GM08714 (cell line): Measurements from ENCODE around the gene AGTRAP.

Source experiments
- H3K4me3 ChIP-seq: fragments of 200-500 bp; sonication (Bioruptor generic); 2 replicates; pipeline ENCODE4 v1.5.1; 2014; ENCODE audit warnings: mild to moderate bottlenecking, low read length, inconsistent platforms
- ZNF274 ChIP-seq: IDR thresholded peaks from 2 replicates; pipeline ENCODE4 v1.6.1; 2012; ENCODE audit warnings: mild to moderate bottlenecking, low read depth, low read length

The AGTRAP gene

DNA sequence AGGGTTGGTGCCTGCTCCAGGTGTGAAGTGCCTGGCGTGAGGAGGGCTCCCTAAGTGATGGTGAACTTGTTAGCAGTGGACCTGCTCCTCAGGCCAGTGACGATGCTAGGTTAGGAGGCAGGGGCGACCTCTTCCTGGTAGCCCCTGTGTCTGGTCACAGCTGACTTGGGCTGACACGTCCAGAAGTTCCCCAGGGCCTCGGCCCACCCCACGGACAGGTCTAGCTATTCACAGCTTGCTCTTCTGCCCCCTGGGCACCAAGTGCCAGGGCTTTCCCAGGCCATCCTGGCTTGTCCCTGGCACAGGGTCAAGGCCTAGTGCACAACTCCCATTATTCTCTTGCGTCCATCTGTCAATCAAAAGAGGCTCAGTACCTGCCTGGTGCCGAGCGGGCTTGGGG, 15.2 kb downstream of the AGTRAP start:
- no peak overlapping the region for H3K4me3 ChIP-seq
- no peak for TF ChIP-seq ZNF274

DNA sequence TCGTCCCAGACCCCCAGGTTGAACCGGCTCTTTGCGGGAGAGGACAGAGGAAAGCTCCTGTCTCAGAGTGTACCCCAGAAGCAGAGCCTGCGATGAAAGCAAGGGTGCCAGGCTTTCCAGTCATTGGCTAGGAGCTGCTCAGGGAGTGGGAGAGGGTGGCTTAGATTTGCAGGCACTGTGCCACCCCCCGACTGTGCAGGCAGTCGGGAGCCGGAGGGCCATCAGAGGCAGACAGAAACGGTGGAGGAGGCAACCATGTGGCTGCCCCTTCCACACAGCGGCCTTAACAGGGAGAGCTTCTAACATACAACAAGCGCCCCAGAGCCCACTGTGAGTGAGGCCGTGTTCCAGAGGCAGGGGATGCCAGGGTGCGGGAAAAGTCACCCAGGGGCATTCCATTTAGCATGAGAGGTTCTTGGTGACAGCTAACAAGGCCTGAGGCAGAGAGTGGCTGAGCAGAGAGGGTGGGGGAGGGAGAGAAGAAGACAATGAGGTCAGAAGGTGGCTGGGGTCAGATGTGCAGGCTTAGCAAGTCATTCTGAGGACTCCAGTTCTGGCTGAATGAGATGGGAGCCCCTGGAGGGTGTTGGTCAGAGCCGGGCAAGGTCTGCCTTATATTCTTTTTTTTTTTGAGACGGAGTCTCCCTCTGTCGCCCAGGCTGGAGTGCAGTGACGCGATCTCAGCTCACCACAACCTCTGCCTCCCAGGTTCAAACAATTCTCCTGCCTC, 16.6 kb downstream of the AGTRAP start:
- TF ChIP-seq ZNF274: no peak
- H3K4me3 ChIP-seq: no peak overlapping the region

DNA sequence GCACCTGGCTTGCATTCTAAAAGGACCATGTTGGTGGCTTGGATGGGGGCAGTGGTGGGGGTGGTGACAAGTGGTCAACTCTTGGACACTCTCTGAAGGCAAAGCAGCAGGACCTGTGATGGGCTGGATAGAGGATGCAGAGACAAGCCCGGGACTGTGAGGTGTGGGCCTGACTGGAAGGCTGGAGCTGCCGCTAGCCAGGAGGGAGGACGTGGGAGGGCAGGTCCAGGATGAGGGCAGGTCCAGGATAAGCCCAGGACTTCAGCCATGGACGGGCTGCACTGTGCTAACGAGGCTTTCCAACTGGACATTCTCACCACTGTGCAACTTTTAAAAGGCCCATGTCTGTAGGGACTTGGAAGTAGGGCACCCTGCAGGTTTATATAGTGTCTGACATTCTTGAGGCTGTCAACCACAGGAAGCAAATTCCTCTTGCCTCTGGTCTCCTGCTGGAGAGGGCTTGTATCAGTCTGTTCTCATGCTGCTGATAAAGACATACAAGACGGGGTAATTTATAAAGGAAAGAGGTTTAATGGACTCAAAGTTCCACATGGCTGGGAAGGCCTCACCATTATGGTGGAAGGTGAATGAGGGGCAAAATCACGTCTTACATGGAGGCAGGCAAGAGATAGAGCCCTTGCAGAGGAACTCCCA, 17.7 kb downstream of the AGTRAP start:
- H3K4me3 ChIP-seq: no peak overlapping the region
- no peak for TF ChIP-seq ZNF274

DNA sequence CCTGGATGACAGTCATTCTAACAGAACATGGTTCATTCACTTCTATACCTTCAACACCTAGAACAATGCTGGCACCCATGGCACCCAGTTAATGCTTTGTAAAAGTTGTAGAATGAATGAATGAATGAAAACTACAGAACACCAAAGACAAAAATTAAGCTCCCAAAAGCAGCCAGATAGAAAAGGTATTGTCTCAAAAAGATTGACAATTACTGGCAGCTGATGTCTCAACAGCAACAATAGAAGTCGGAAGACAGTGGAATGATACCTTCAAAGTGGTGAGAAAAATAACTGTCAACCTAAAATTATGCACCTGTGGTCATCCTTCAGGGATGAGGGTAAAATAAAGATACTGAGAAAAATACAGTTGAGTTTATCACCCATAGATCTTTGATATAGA, 21.1 kb downstream of the AGTRAP start:
- H3K4me3 ChIP-seq: no peak overlapping the region
- TF ChIP-seq ZNF274: no peak

DNA sequence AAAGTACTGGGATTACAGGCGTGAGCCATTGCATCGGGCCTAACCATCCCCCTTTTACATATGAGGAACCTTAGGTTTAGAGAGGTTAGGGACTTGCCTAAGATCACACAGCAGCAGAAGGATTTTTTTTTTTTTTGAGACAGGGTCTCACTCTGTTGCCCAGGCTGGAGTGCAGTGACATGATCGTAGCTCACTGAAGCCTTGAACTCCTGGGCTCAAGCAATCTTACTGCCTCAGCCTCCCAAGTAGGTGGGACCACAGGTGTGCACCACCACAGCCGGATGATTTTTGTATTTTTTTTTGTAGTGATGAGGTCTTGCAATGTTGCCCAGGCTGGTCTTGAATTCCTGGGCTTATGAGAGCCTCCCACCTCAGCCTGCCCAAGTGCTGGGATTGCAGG, 23.9 kb downstream of the AGTRAP start:
- H3K4me3 ChIP-seq: no peak overlapping the region
- no peak for TF ChIP-seq ZNF274

DNA sequence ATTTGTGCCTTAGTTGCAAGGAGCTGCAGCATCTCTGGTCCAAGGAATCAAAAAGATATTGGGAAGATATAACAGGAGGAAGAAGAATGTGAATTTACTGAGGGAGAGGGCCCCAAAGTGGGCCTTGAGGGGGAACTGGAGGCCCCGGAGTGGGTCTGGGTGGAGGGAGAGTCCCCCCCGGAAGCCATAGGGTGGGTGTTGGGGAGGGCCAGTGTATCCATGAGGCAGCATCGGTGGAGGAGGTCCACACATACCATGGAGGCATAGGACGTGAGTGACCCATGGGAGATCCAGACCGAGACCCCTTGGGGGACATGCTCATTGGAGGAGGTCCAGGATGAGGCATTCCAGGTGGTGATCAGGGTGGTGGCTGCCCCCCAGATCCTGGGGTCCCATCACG, 25.3 kb downstream of the AGTRAP start:
- H3K4me3 ChIP-seq: no peak overlapping the region
- TF ChIP-seq ZNF274: no peak

DNA sequence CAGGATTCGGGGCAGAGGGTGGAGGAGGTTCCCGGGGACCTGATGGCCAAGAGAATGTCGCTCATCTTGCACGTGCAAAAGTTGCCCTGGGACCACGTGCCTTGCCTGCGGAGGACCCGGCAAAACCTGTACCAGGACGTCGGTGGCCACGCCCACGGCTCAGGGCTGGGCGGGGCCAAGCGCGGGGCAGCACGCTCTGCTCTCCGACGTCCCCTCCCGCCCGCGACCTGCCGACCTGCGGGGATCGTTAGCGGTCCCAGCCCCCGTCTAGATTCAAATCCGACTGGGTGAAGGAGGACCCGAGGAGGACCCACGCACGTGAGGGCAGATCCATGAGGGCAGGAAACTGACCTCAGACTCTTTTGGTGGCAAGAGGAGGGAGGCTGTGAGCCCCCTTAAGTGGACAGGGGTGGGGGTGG, 26.1 kb downstream of the AGTRAP start, which contains the start of gene C1orf167:
Gene C1orf167 (plus strand): TSS at position 206 of the 419 bp plus-strand sequence. CDS start 2,208 bp downstream, outside the sequence.
- TF ChIP-seq ZNF274: no peak
- no peak within 1 kb of the TSS for H3K4me3 ChIP-seq

DNA sequence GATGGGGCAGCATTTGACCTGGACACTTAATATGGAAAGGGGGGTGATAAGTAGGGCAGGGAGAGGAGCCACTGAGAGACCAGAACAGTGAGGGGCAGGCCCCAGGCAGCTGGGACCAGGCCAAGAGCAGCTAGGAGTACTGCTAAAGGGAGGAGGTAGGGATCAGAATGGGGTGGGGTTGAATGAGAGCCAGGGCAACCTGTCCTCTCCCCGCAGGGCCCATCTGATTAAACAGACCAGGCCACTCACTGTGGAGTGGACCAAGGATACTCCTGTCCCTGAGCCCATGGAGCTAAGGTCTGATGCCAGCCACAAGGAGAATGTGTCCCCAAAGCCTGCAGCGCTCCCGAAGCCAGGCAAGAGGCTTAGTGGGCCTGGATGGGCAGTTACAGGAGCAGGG, 28.2 kb downstream of the AGTRAP start:
- no peak for TF ChIP-seq ZNF274
- no peak overlapping the region for H3K4me3 ChIP-seq

DNA sequence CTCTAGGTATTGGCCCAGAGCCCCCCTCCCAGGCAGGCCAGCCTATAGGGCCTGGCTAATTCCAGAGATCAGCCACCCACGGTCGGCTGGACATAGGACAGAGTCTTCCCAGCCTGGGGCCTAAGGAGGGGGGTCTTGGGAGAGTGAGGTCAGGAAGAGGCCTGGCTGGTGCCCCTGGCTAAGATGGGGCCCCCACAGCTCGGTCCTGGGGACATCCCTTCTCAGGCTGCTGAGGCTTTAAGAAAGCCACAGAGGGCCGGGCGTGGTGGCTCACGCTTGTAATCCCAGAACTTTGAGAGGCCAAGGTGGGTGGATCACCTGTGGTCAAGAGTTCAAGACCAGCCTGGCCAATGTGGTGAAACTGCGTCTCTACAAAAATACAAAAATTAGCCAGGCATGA, 28.6 kb downstream of the AGTRAP start:
- no peak for TF ChIP-seq ZNF274
- no peak overlapping the region for H3K4me3 ChIP-seq

DNA sequence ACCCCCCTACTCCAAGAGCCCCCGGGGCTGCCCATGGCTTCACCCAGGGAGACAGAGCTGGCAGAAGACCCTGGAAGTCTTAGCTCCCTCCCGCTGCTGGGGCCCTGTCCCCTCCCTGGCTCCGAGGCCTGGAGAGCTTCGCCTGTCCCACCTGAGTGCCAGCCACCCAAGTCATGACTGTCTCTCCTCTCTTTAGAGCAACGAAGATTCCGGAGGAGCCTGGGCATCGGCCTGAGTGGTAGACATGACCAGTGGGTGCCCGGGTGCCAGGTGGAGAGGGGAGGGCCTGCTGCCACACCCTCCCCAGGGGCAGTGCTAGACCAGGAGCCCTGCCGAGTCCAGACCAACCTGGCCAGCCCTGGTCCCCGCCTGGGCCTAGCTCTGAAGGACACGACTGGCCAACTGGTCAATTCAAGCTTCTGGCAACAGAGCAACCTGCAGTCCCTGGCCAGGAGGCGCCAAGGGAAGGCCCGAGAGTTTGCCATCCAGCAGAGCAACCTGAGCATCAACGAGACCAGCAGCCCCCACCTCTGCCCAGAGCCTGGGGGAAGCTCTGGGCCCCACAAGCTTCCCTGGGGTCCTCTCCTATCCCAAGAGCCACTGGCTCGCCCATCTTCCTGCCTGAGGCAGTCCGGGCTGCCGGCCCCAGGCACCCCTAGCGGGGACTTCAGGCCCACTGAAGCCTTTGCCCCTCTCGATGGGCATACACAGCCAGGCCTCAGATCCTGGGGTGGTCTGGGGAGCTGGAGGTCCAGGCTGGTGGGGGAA, 29.9 kb downstream of the AGTRAP start:
- no peak for TF ChIP-seq ZNF274
- no peak overlapping the region for H3K4me3 ChIP-seq

DNA sequence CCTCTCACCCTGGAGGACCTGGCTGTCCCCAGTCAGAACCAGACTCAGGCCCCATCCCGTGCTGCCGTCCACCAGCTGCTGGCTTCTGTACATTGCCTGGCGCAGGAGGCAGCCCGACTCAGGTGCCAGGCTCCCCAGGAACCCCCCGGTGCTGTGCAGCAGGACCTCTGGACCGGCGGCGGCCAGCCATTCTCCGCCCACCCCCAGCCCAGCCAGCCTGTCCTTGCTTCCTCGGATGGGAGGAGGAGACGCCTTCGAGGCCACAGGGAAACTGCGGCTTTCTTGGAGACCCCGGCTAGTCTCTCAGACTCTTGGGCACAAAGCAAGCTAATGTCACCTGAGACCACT, 30.5 kb downstream of the AGTRAP start:
- H3K4me3 ChIP-seq: no peak overlapping the region
- no peak for TF ChIP-seq ZNF274

DNA sequence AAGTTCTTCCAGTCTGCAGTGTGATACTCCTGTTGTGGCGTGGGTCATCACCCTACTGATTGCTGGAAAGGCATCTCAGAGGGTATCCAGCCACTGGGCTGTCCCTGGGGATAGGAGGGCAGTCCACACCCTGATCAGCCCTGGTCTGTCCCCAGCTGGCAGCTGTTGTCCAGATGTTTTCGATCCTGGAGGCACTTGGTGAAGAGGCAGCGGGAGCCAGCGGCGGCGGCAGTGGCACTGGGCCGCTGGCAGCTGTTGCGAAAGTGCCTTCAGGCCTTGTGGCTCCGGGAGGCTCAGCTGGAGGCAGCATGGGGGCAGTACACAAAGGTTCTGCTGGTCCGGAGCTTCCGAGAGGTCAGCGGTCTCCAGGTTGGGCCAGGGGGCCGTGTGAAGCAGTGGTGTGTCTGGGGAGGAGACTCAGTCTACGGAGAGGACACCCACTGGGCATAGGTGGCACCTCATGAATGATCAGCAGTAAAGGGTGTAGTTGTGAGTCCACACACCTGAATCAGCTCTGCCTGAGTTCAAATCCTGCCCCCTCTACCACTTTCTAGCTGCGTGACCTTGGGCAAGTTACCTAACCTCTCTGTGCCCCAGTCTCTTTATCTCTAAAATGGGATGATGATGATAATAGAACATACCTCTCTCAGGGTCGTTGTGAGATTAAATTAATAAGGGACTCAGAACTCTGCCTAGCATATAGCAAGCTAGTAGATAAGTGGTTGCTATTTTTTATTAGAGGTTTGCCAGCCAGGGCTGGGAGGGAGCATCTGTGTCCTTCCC, 32.2 kb downstream of the AGTRAP start:
- no peak overlapping the region for H3K4me3 ChIP-seq
- TF ChIP-seq ZNF274: no peak

DNA sequence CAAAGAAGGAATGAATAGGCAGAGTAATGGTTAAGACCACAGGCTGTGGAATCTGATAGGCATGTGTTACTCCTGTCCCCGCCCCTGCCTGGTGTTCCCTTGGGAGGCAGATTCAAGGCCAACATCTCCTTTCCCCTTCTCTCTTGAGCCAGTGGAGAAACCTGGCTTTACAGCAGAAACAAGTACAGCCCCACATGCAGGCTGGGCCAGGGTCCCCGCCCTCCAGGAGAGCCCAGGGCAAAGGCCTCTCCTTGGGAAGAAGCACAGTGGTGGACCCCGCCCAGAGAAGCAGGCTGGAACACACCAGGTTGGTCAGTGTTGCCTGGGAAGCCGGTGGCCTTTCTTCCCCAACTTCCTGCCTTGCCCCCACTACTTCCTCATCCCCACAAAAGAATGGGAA, 32.9 kb downstream of the AGTRAP start:
- TF ChIP-seq ZNF274: no peak
- no peak overlapping the region for H3K4me3 ChIP-seq

DNA sequence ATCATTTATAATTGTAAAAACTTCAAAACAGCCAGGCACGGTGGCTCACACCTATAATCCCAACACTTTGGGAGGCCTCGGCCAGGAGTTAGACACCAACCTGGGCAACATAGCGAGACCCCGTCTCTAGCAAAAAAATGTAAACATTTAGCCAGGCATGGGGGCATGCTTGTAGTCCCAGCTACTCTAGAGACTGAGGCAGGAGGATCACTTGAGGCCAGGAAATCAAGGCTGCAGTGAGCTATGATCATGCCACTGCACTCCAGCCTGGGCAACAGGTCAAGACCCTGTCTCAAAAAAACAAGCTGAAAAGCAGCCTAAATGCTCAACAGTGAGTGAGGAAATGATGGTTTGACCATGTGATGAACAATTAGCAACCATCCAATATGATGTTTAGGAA, 33.3 kb downstream of the AGTRAP start:
- H3K4me3 ChIP-seq: no peak overlapping the region
- no peak for TF ChIP-seq ZNF274

DNA sequence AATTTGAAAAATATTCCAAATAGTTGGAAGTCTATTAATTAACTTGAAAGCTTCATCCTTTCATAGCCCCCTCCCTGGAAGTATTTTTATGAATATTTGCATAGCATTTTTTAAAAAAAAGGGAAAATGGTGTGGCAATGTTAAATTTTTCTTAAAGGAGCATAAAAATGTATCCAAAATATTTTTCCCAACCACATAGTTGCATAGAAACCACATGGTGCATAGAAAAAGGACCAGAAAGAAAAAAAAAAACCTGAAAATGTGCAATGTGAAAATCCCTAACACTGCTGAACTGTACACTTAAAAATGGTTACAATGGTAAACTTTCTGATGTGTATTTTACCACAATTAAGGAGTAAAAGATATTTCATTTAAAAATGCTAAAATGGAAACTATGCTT, 34.1 kb downstream of the AGTRAP start:
- no peak for TF ChIP-seq ZNF274
- no peak overlapping the region for H3K4me3 ChIP-seq
